Mammary epithelial cell (primary cell): ENCODE results near the gene COMMD6.

Experiments used
- EZH2 ChIP-seq: IDR thresholded peaks from 2 replicates; pipeline ENCODE4 v1.6.1; 2012; ENCODE audit warnings: low read length, inconsistent platforms, borderline replicate concordance
- TF ChIP-seq, protein P1 (sequence below), 2 donors: IDR thresholded peaks in 1 of 2; conservative IDR thresholded peaks in 1 of 2; 2 replicates each; pipeline ENCODE4 v1.5.1; 2011 to 2012; ENCODE audit warnings: inconsistent platforms in 2 of 2, low read length in 2 of 2, mild to moderate bottlenecking in 2 of 2, control low read depth in 1 of 2, low read depth in 1 of 2; ENCODE audit not compliant: insufficient read depth in 1 of 2; ENCODE audit errors: extremely low read depth in 1 of 2

DNA sequence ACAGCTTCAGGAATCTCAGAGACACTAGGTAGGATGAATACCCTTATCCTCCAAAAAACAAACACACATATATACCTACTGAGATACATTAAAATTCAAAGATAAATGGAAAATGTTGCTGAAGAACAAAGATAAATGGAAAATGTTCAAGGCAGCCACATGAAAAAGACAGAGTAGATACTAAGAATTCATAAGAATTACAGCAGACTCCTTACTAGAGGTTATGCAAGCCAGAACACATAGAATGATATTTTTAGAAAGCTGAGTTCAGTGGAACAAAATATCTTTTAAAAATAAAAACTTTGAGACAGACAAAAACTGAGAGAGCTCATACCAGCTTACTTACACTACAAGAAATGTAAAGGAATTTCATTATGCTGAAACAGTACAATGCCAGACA, 47.5 kb upstream of the COMMD6 start:
- TF ChIP-seq, protein P1, sequence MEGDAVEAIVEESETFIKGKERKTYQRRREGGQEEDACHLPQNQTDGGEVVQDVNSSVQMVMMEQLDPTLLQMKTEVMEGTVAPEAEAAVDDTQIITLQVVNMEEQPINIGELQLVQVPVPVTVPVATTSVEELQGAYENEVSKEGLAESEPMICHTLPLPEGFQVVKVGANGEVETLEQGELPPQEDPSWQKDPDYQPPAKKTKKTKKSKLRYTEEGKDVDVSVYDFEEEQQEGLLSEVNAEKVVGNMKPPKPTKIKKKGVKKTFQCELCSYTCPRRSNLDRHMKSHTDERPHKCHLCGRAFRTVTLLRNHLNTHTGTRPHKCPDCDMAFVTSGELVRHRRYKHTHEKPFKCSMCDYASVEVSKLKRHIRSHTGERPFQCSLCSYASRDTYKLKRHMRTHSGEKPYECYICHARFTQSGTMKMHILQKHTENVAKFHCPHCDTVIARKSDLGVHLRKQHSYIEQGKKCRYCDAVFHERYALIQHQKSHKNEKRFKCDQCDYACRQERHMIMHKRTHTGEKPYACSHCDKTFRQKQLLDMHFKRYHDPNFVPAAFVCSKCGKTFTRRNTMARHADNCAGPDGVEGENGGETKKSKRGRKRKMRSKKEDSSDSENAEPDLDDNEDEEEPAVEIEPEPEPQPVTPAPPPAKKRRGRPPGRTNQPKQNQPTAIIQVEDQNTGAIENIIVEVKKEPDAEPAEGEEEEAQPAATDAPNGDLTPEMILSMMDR (conservative IDR thresholded peaks at IDR 0.05 in 1 of 2, IDR thresholded peaks at IDR 0.05 in 1 of 2; ENCODE audit: extremely low read depth in 1 of 2, insufficient read depth in 1 of 2, low read depth in 1 of 2, low read length in 2 of 2), result no peak
- no peak for TF ChIP-seq EZH2
